GM21381 (cell line): ENCODE measurements around the gene UBE2D4.

Experiments used
- ATAC-seq: cut with Tn5 transposase; IDR thresholded peaks from one replicate; pipeline ENCODE4 v1.9.1; 2021; ENCODE audit warnings: mild to moderate bottlenecking, moderate library complexity; ENCODE audit not compliant: unreplicated experiment

The UBE2D4 gene

GRCh38 chr7:43906331-43907010 lies 19.8 kb upstream of the UBE2D4 start, which contains the start of gene URGCP:
URGCP (minus strand) TSS chr7:43906596; CDS start chr7:43906575, 21 bp downstream.
- ATAC-seq: peak; percentile 81

- no peak for ATAC-seq
These were observed 11.4 kb upstream of the UBE2D4 start for GRCh38 chr7:43914795-43915194.

- no peak for ATAC-seq
These were observed 10.3 kb upstream of the UBE2D4 start for GRCh38 chr7:43915907-43916306.

- ATAC-seq: no peak
These were observed 4.8 kb upstream of the UBE2D4 start for GRCh38 chr7:43921423-43921822.

- no peak for ATAC-seq
These were observed 3.5 kb upstream of the UBE2D4 start for GRCh38 chr7:43922726-43923125.

GRCh38 chr7:43926798-43927123 lies 525 bp downstream of the UBE2D4 start:
- peak; percentile 7 for ATAC-seq

GRCh38 chr7:43927810-43928209 lies 1.6 kb downstream of the UBE2D4 start:
- ATAC-seq: no peak

GRCh38 chr7:43929529-43930457 lies 3.6 kb downstream of the UBE2D4 start:
- no peak for ATAC-seq

- no peak for ATAC-seq
These were observed 5.1 kb downstream of the UBE2D4 start for GRCh38 chr7:43931346-43931745.

- no peak for ATAC-seq
These were observed 7.8 kb downstream of the UBE2D4 start for GRCh38 chr7:43933902-43934560.

- ATAC-seq: no peak
These were observed 11.2 kb downstream of the UBE2D4 start for GRCh38 chr7:43937444-43937843.

- ATAC-seq: no peak
These were observed 12.8 kb downstream of the UBE2D4 start for GRCh38 chr7:43938892-43939482.

GRCh38 chr7:43942250-43942649 lies 16.0 kb downstream of the UBE2D4 start:
- ATAC-seq: no peak

- no peak for ATAC-seq
These were observed 16.8 kb downstream of the UBE2D4 start for GRCh38 chr7:43942997-43943396.

GRCh38 chr7:43943417-43944187 lies 17.4 kb downstream of the UBE2D4 start:
- ATAC-seq: no peak

- no peak for ATAC-seq
These were observed 18.1 kb downstream of the UBE2D4 start for GRCh38 chr7:43944286-43944685.

GRCh38 chr7:43952028-43952427 lies 25.8 kb downstream of the UBE2D4 start:
- no peak for ATAC-seq

- ATAC-seq: no peak
These were observed 26.8 kb downstream of the UBE2D4 start for GRCh38 chr7:43953071-43953470.

- no peak for ATAC-seq
These were observed 28.4 kb downstream of the UBE2D4 start for GRCh38 chr7:43954524-43955228.

GRCh38 chr7:43956027-43956426 lies 29.8 kb downstream of the UBE2D4 start:
- no peak for ATAC-seq
